Measurements from ENCODE around the gene RCE1. TPM values are rescaled to one million over a fixed set of nuclear protein-coding genes. Genes with fewer than 3 reads are reported as not detected.
"Not testable (repeated sequence)": the region's sequence is repeated elsewhere in the genome, so short reads cannot be mapped to it uniquely, and the experiment has no call there.

The RCE1 gene
- 10 to 100 TPM in 3 of 4 donors, 1 to 10 TPM in 1; 6.6 to 57.7 (median 38.0) TPM for total RNA-seq

- Histone ChIP-seq H3K27ac (peak within 1 kb of the TSS; percentile 96 to 99 (median 98)), H3K4me3 (peak within 1 kb of the TSS; percentile 70 to 100 (median 86)), H3K27me3 (no peaks in the 10 kb centered on the region), H3K4me1 (peaks cover 0 to 30% (median 17%) of the 10 kb centered on the region in 4 donors), H3K9me3 (no peaks in the 10 kb centered on the region), H3K36me3 (peaks cover 0 to 31% (median 0%) of the 10 kb centered on the region in 3 donors)
- peak; percentile 88 to 96 (median 94) for DNase-seq
- TF ChIP-seq POLR2A (IDR thresholded peaks at IDR 0.05) (peak; percentile 87 to 94), CTCF (IDR thresholded peaks at IDR 0.05) (peak in 1 of 6 experiments; percentile 10)
Measured at GRCh38 chr11:66842896-66843775, at the start of gene RCE1. Gene RCE1, plus strand, starts transcription at chr11:66843441. Its CDS starts 15 bp downstream, at chr11:66843456.

- not testable (repeated sequence) for H3K4me1 ChIP-seq, H3K27me3 ChIP-seq, H3K9me3 ChIP-seq, H3K27ac ChIP-seq, H3K4me3 ChIP-seq, DNase-seq, H3K36me3 ChIP-seq
Measured at GRCh38 chr11:66799815-66800214, 43.4 kb upstream of the RCE1 start.

GRCh38 chr11:66800720-66801428 is 42.4 kb upstream of the RCE1 start:
- no peak for DNase-seq
- TF ChIP-seq POLR2A (IDR thresholded peaks at IDR 0.05) (no peak), CTCF (IDR thresholded peaks at IDR 0.05) (no peak)
- Histone ChIP-seq H3K27me3 (no peaks in the 10 kb centered on the region), H3K4me3 (no peak overlapping the region), H3K4me1 (no peaks in the 10 kb centered on the region), H3K27ac (peak overlapping the region in 2 of 4 donors; percentile 50 to 62), H3K9me3 (no peaks in the 10 kb centered on the region), H3K36me3 (peaks cover 0 to 18% (median 0%) of the 10 kb centered on the region in 3 donors)

GRCh38 chr11:66809592-66809991 is 33.6 kb upstream of the RCE1 start:
- Histone ChIP-seq H3K27me3 (no peaks in the 10 kb centered on the region), H3K9me3 (no peaks in the 10 kb centered on the region), H3K36me3 (peaks cover 0 to 11% (median 0%) of the 10 kb centered on the region in 3 donors), H3K4me1 (no peaks in the 10 kb centered on the region), H3K27ac (no peak overlapping the region), H3K4me3 (no peak overlapping the region)
- TF ChIP-seq POLR2A (IDR thresholded peaks at IDR 0.05) (no peak), CTCF (IDR thresholded peaks at IDR 0.05) (no peak)
- DNase-seq = no peak

- Histone ChIP-seq H3K27me3 (no peaks in the 10 kb centered on the region), H3K27ac (no peak overlapping the region), H3K36me3 (no peaks in the 10 kb centered on the region), H3K9me3 (no peaks in the 10 kb centered on the region), H3K4me3 (no peak overlapping the region), H3K4me1 (no peaks in the 10 kb centered on the region)
- DNase-seq = no peak
- TF ChIP-seq CTCF (IDR thresholded peaks at IDR 0.05) (no peak), POLR2A (IDR thresholded peaks at IDR 0.05) (no peak)
Measured at GRCh38 chr11:66810576-66811185, 32.6 kb upstream of the RCE1 start.
